HG03175 (cell line): Measurements from ENCODE around the gene LEAP2.
A peak's percentile ranks its signal among the peaks of the same experiment; 100 is the strongest.

Source experiments
- ATAC-seq: cut with Tn5 transposase; IDR thresholded peaks from one replicate; pipeline ENCODE4 v1.9.1; 2021; ENCODE audit warnings: mild to moderate bottlenecking, moderate library complexity; ENCODE audit not compliant: unreplicated experiment

The LEAP2 gene, protein sequence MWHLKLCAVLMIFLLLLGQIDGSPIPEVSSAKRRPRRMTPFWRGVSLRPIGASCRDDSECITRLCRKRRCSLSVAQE

GRCh38 chr5:132873119-132873929 lies at the start of gene LEAP2:
TSS of gene LEAP2 (plus strand) at chr5:132873668. CDS start at chr5:132873695, 27 bp downstream.
- ATAC-seq: no peak

DNA sequence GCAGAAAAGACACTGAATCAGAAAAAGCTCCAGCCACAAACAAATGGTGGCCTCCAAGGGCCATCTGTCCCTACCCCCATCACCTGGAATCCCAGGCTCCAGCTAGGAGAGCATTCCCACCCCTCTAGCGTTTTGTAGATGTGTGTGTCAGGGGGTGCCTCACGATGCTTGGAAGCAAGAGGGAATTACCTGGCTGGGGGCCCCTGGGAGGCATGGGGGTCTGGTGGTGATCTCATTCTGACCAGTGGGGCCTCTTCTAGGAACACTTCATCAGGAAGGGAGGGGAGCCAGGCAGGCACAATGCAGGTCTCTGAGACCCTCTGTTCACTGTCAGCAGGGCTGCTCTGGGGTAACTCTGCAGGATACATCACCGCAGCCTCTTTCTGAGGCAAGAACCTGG lies 49.0 kb upstream of the LEAP2 start:
- ATAC-seq: no peak

DNA sequence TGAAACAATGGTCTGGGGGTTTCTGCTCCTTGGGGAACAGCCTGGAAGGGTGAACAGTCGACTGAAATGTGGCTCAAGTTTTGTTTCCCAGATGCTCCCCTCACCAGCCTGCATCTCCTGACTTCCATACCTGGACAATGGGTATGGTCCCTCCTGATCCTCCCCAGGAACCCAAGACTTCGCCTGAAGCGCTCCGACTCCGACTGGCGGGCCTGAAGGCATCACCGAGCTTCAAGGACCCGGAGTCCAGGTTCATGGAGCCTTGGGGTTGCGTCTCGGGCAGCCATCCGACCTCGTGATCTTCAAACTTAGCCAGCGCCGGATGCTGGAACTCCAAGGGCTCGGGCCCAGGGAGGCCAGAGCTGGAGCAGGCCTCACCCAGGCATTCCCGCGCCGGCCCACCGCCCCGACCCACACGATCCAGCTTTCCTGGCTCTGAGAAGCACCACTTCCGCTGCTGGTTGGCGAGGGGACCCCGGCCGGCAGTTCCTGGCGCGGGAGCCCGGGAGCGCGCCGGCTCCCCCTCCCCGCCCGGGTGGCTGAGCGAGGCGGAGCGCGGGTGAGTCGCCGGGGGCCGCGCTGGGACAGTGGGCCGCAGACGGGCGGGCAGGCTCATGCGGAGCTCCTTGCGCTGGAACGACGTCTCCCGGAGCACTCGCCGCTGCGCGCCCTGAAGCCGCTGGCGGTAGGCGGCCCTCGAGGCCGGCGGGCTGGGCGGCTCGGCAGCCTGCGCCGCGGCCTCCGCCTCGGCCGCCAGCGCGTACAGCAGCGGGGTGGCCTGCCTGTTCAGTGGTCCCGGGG lies 48.2 kb upstream of the LEAP2 start:
- ATAC-seq: no peak

DNA sequence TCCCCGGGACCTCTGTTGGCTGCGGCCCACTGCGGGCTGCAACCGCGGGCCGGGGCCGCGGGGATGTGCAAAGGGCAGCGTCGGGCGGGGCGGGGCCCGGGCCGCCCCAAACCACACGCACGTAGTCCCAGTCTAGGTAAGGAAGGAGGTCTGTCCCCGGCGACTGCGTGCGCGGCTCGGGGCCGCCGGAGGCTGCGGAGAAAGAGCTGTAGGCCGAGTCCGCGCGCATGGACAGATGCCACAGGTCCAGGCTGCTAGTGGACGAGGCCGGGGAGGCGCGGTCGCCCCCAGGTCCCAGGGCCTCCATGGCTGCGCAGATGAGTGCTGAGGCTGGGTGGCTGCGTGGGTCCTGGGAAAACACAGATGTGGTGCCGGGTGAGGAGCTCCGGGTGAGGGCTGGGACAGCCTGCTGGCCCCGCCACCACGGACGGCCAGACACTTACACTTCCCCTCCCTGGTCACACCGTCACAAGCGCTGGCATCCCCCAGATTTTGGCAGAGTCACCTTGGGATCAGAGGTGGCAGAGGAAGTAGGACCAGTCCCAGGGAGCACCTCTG lies 47.6 kb upstream of the LEAP2 start:
- no peak for ATAC-seq

DNA sequence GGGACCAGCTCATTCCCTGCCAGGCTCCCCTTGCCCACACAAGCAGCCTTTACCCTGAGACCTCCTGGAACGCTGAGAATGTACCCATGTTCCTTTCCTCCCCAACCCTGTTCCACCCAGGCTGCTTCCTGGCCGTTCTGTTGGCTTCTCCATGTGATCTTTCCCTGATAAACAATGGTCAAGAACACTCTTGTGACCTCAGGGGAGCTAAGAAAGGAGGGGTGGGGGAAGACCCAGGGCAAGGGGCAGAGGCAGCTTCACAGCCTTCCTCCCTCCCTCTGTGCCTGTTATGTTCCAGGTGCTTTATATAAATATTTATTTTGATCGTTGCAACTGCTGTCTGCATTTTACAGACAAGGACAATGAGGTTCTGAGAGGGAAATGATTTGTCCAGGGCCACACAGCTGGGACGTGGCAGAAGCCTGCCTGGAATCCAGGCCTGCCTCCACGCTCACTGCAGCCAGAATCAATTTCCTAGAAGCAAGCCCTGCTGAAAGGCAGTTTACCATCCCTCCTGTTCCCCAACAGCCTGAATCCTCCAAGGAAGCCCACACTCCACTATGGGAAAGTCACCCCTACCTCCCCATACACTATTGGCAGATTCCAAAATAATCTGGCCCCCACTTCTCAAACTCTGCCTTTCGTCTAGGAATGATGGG lies 46.9 kb upstream of the LEAP2 start:
- ATAC-seq: no peak

- no peak for ATAC-seq
Measured at GRCh38 chr5:132827943-132828673, 45.4 kb upstream of the LEAP2 start.

DNA sequence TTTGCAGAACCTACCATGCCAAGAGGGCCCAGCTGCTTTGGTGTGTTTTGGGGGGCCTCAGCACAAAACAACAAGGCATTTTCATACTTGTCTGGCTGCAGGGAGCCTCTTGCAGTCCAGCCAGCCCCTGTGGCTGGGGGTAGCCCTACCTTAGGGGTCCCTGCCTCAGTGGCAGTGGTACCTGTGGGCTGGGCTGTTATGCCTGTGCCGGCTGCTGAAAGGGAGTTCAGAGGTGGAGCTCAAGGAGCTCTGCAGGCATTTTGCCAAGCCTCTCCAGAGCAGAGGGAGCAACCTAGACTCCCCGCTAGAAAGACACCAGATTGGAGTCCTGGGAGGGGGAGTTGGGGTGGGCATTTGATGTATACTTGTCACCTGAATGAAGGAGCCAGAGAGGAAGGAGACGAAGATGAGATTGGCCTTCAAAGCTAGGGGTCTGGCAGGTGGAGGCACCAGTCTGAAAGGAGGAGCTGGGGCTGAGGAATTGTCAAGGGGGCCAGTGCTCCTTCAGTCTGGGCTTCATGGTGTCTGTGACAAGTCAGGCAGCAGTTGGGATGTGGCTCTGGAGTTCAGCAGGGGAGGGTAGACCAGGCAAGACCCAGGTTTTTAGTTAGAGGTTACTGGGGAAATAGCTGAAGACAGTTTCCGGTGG lies 44.5 kb upstream of the LEAP2 start:
- no peak for ATAC-seq

DNA sequence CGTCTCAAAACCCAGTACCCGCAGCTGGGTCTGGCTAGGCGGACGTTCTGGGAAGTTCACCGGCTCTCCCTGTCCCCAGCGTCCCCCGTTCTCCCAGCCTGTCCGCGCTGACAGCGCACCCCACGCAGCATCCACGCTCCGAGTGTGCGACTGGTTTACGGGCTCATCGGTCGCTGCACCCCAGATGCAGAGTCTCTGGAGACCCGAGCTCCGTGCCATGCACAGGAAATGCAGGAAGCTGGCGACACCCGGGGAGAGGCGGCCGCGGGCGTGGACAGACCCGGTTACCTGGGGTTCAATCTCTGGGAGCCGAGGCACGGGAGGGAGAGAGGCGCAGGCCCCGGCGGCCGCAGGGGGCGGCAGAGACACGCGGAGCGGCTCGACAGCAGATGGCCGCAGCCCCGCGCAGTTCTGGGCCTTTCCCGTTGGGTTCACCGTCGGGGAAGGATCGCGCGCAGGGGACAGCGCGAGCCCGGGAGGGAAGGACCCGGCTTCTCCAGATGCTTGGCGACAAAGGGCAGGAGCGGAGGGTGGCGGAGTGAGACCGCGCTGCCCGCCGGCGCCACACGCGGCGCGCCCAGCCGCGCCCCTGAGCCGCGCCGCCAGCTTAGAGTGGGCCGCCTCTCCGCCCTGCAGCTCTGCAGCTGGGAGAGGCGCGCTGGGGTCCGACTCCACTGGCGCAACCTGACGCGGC lies 43.6 kb upstream of the LEAP2 start:
- ATAC-seq: peak; percentile 82

DNA sequence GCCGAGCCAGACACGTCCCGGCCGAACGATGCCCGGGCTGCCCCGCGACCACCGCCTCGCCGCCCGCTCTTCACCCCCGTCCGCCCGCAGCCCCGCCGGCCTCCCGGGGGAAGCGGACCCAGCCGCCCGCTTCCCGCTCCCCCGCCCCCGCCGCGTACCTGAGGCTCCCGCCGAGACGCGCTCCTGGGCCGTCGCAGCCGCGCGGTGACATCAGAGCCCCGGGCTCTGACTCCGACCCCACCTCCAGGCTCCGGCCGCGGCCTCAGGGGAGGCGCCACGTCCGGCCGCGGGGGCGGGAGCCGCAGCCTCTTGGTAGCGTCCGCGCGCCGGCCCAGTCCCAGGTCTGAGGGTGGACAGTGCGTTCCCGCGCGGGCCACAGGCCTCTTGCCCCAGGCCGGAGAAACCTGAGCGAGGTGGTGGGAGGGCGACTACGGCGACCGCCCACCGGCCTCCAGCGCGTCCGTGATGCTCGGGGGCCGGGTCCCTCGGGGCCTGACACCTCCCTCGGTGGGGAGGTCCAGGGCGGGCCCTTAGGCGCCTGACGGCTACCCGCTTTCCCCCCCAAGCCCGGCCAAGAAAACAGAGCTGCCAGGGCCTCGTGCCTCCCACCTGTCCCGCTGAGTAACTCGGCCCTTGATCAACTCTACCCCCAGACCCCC lies 42.9 kb upstream of the LEAP2 start, which contains the start of gene SHROOM1:
Gene SHROOM1 (minus strand): TSS at position 212 of the 659 bp plus-strand sequence. CDS start 4,507 bp downstream, outside the sequence.
- peak; percentile 79 for ATAC-seq

DNA sequence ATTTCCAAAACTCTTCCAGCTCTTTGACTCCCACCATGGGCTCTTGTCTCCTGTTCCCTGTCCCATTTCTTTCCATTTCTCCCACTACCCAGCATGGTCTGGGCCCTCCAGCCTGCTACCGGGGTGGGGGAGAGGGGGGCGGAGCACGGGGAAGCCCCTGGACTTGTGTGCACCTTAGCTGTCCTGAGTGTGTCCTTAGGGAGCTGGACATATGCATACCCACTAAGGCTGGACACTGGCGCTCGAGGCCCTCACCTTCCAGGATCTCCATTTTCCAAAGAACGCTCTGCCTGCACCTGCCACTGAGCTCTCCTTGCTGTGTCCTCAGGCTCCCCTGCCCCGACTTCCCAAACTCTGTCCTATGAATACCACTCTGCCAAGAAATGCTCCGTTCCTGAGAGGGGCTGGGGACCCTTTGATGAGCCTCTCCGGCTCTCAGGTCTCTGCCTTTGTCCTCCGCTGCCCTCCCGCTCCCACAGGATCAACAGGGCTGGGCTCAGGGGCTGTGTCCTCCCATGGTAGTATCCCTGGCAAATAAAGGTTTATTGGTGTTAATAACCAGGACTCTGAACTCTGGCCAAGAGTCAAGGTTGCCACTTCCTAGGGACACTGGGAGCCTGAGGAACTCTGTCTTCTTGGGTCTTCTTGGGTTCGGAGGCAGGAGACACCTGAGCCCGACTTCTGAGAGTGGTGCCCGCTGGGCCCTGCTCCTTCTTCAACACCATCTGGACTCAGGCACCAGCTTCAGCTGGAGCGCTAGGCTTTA lies 42.2 kb upstream of the LEAP2 start:
- no peak for ATAC-seq

- ATAC-seq: no peak
Measured at GRCh38 chr5:132832612-132833011, 40.9 kb upstream of the LEAP2 start.

DNA sequence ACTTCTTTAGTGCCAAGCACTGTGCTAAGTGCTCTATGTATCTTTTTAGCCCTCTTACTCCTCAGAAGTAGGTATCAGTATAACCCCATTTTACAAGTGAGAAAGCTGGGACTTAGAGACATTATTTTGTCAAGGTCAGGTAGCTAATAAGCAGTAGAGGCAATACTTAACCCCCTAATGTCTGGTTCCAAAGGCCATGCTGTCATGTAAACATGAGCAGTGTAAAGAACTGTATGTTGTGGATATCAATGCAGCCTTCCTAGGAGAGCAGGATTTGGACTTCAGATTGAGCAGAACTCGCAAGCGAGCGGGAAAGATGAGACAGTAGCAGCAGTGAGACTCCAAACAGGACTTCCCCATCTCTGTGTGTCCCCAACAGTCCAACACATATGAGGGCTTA lies 39.4 kb upstream of the LEAP2 start:
- no peak for ATAC-seq

GRCh38 chr5:132836852-132837251 lies 36.6 kb upstream of the LEAP2 start:
- no peak for ATAC-seq

DNA sequence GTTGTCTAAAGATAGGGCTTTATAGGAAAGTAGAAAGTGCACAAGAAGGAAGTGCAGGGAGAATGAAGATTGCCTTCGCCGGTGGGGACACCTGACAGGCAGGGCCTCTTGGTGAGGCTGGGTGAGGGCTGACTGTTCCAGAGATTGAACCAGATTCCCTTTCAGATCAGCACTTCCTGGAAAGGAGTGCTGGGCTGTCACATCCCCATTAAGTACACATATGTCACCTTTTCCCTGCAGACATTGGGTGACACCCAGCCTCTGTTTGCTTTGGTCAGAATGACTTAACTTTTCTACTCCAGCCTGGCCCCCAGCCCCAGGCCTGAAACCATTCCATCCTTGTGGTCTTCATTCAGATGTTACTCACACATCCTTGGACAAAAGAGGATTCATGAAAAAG lies 35.6 kb upstream of the LEAP2 start:
- ATAC-seq: no peak

GRCh38 chr5:132838516-132839282 lies 34.8 kb upstream of the LEAP2 start:
- ATAC-seq: no peak

- no peak for ATAC-seq
Measured at GRCh38 chr5:132839426-132840301, 33.8 kb upstream of the LEAP2 start.
